ENCODE measurements around the gene COMMD7.

Gene COMMD7

GRCh38 chr20:32674362-32674789 is 68.9 kb downstream of the COMMD7 start:
- DNase-seq = peak; percentile 45

GRCh38 chr20:32672982-32673851 is 70.0 kb downstream of the COMMD7 start:
- DNase-seq = no peak

- DNase-seq = no peak
Measured at GRCh38 chr20:32672394-32672981, 70.8 kb downstream of the COMMD7 start.

GRCh38 chr20:32670773-32671455 is 72.4 kb downstream of the COMMD7 start:
- no peak for DNase-seq

GRCh38 chr20:32667027-32667426 is 76.2 kb downstream of the COMMD7 start:
- no peak for DNase-seq

GRCh38 chr20:32664678-32665159 is 78.5 kb downstream of the COMMD7 start:
- DNase-seq = no peak

GRCh38 chr20:32664012-32664677 is 79.1 kb downstream of the COMMD7 start:
- DNase-seq = no peak

- DNase-seq = no peak
Measured at GRCh38 chr20:32663335-32664011, 79.8 kb downstream of the COMMD7 start.

GRCh38 chr20:32661820-32662528 is 81.3 kb downstream of the COMMD7 start:
- DNase-seq = no peak

GRCh38 chr20:32660661-32661060 is 82.6 kb downstream of the COMMD7 start:
- DNase-seq = no peak

- no peak for DNase-seq
Measured at GRCh38 chr20:32656827-32657226, 86.4 kb downstream of the COMMD7 start.

GRCh38 chr20:32655903-32656512 is 87.3 kb downstream of the COMMD7 start:
- DNase-seq = no peak

GRCh38 chr20:32652739-32653526 is 90.3 kb downstream of the COMMD7 start:
- peak; percentile 70 for DNase-seq

Measured in fibroblast of skin of right quadriceps (primary cell).